Stimulated activated CD4-positive, alpha-beta T cell treated with anti-CD3 and anti-CD28 coated beads, Interleukin-2, amount 100 ng/mL, for 48 hours (primary cell): ENCODE data around the gene MCOLN1.

Experiments used
- DNase-seq, 2 donors: peaks; one replicate each; pipeline ENCODE4 v3.0.0-alpha.2; 2020

MCOLN1 gene

GRCh38 chr19:7579182-7579581 is 56.8 kb downstream of the MCOLN1 start:
- DNase-seq, result no peak

GRCh38 chr19:7582446-7582845 is 60.0 kb downstream of the MCOLN1 start:
- DNase-seq, result no peak
